NT2/D1 (cell line): ENCODE measurements around the gene CYTL1.

Experiments
- DNase-seq: peaks from one replicate; pipeline ENCODE4 v3.0.0-alpha.2; 2011; ENCODE audit warnings: low read depth, low spot score
- H3K27me3 ChIP-seq: 2 replicates; pipeline ENCODE4 v1.6.0; 2011; ENCODE audit warnings: mild to moderate bottlenecking; ENCODE audit not compliant: insufficient read length, insufficient read depth
- H3K36me3 ChIP-seq: 2 replicates; pipeline ENCODE4 v1.6.1; 2011; ENCODE audit warnings: mild to moderate bottlenecking, low read length, mixed read lengths; ENCODE audit not compliant: insufficient read depth, insufficient read length
- H3K4me1 ChIP-seq: 2 replicates; pipeline ENCODE4 v1.5.1; 2011; ENCODE audit not compliant: insufficient read depth, insufficient read length
- H3K4me3 ChIP-seq: 2 replicates; pipeline ENCODE4 v1.5.1; 2011; ENCODE audit warnings: low read depth; ENCODE audit not compliant: insufficient read length
- H3K9ac ChIP-seq: 2 replicates; pipeline ENCODE4 v1.6.0; 2011; ENCODE audit warnings: low read depth; ENCODE audit not compliant: insufficient read length
- H3K9me3 ChIP-seq: 2 replicates; pipeline ENCODE4 v1.5.1; 2011; ENCODE audit warnings: mild to moderate bottlenecking, low read length; ENCODE audit not compliant: insufficient read depth
- SUZ12 ChIP-seq: IDR thresholded peaks from 2 replicates; pipeline ENCODE4 v1.6.1; 2011; ENCODE audit not compliant: insufficient read length, insufficient read depth; ENCODE audit errors: extremely low read depth
- YY1 ChIP-seq: IDR thresholded peaks from 2 replicates; pipeline ENCODE4 v1.6.1; 2011; ENCODE audit not compliant: insufficient read length, insufficient read depth
- ZNF274 ChIP-seq: IDR thresholded peaks from 2 replicates; pipeline ENCODE4 v1.6.1; 2011; ENCODE audit warnings: mild to moderate bottlenecking, low read depth, low read length

Gene CYTL1

GRCh38 chr4:5041699-5042098 is 22.4 kb upstream of the CYTL1 start:
- H3K36me3 ChIP-seq, result no peaks in the 10 kb centered on the region
- no peak overlapping the region for H3K9ac ChIP-seq
- H3K27me3 ChIP-seq, result no peaks in the 10 kb centered on the region
- no peaks in the 10 kb centered on the region for H3K4me1 ChIP-seq
- no peak for DNase-seq
- H3K4me3 ChIP-seq, result no peak overlapping the region
- TF ChIP-seq YY1, result no peak
- no peak for TF ChIP-seq SUZ12
- no peak for TF ChIP-seq ZNF274
- 0 out of 2 replicates have a peak, but pooled peaks cover 4% of the 10 kb centered on the region for H3K9me3 ChIP-seq

- no peak for TF ChIP-seq SUZ12
- no peak for TF ChIP-seq YY1
- no peak for TF ChIP-seq ZNF274
- H3K9ac ChIP-seq, result no peak overlapping the region
- H3K27me3 ChIP-seq, result no peaks in the 10 kb centered on the region
- no peaks in the 10 kb centered on the region for H3K36me3 ChIP-seq
- H3K4me1 ChIP-seq, result no peaks in the 10 kb centered on the region
- no peak for DNase-seq
- no peak overlapping the region for H3K4me3 ChIP-seq
- H3K9me3 ChIP-seq, result 0 out of 2 replicates have a peak, but pooled peaks cover 2% of the 10 kb centered on the region
These were observed 21.8 kb upstream of the CYTL1 start for GRCh38 chr4:5040856-5041620.

GRCh38 chr4:5039800-5040199 is 20.5 kb upstream of the CYTL1 start:
- H3K4me1 ChIP-seq, result no peaks in the 10 kb centered on the region
- H3K9ac ChIP-seq, result no peak overlapping the region
- H3K27me3 ChIP-seq, result no peaks in the 10 kb centered on the region
- H3K36me3 ChIP-seq, result no peaks in the 10 kb centered on the region
- TF ChIP-seq SUZ12, result no peak
- TF ChIP-seq ZNF274, result no peak
- no peak for TF ChIP-seq YY1
- no peak overlapping the region for H3K4me3 ChIP-seq
- H3K9me3 ChIP-seq, result no peaks in the 10 kb centered on the region
- DNase-seq, result no peak

- Histone ChIP-seq H3K27me3 (no peaks in the 10 kb centered on the region), H3K36me3 (no peaks in the 10 kb centered on the region), H3K9me3 (no peaks in the 10 kb centered on the region), H3K4me3 (no peak overlapping the region), H3K4me1 (no peaks in the 10 kb centered on the region), H3K9ac (no peak overlapping the region)
- no peak for DNase-seq
- no peak for TF ChIP-seq SUZ12
- no peak for TF ChIP-seq ZNF274
- TF ChIP-seq YY1, result no peak
These were observed 18.6 kb upstream of the CYTL1 start for GRCh38 chr4:5037553-5038551.

GRCh38 chr4:5036239-5036638 is 17.0 kb upstream of the CYTL1 start:
- no peaks in the 10 kb centered on the region for H3K4me1 ChIP-seq
- H3K27me3 ChIP-seq, result no peaks in the 10 kb centered on the region
- TF ChIP-seq YY1, result no peak
- no peak for TF ChIP-seq SUZ12
- TF ChIP-seq ZNF274, result no peak
- no peak for DNase-seq
- no peak overlapping the region for H3K9ac ChIP-seq
- no peaks in the 10 kb centered on the region for H3K9me3 ChIP-seq
- H3K36me3 ChIP-seq, result no peaks in the 10 kb centered on the region
- no peak overlapping the region for H3K4me3 ChIP-seq

- no peaks in the 10 kb centered on the region for H3K4me1 ChIP-seq
- H3K27me3 ChIP-seq, result no peaks in the 10 kb centered on the region
- TF ChIP-seq ZNF274 (no peak), SUZ12 (no peak), YY1 (no peak)
- no peaks in the 10 kb centered on the region for H3K9me3 ChIP-seq
- no peak for DNase-seq
- no peak overlapping the region for H3K4me3 ChIP-seq
- H3K9ac ChIP-seq, result no peak overlapping the region
- no peaks in the 10 kb centered on the region for H3K36me3 ChIP-seq
These were observed 14.9 kb upstream of the CYTL1 start for GRCh38 chr4:5034206-5034605.

GRCh38 chr4:5033281-5033841 is 14.1 kb upstream of the CYTL1 start:
- no peak for TF ChIP-seq SUZ12
- TF ChIP-seq ZNF274, result no peak
- TF ChIP-seq YY1, result no peak
- Histone ChIP-seq H3K27me3 (no peaks in the 10 kb centered on the region), H3K9me3 (peaks cover 4% of the 10 kb centered on the region; the same call in 1 of the 2 replicates), H3K4me1 (no peaks in the 10 kb centered on the region), H3K36me3 (no peaks in the 10 kb centered on the region), H3K4me3 (no peak overlapping the region), H3K9ac (no peak overlapping the region)
- DNase-seq, result no peak
